HG02571 (cell line): ENCODE results near the gene GIPC2.
"Not testable (repeated sequence)": the region's sequence is repeated elsewhere in the genome, so short reads cannot be mapped to it uniquely, and the experiment has no call there.

Source experiments
- ATAC-seq: cut with Tn5 transposase; IDR thresholded peaks from one replicate; pipeline ENCODE4 v1.9.1; 2021; ENCODE audit warnings: mild to moderate bottlenecking, moderate library complexity; ENCODE audit not compliant: unreplicated experiment

The GIPC2 gene, protein sequence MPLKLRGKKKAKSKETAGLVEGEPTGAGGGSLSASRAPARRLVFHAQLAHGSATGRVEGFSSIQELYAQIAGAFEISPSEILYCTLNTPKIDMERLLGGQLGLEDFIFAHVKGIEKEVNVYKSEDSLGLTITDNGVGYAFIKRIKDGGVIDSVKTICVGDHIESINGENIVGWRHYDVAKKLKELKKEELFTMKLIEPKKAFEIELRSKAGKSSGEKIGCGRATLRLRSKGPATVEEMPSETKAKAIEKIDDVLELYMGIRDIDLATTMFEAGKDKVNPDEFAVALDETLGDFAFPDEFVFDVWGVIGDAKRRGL

DNA sequence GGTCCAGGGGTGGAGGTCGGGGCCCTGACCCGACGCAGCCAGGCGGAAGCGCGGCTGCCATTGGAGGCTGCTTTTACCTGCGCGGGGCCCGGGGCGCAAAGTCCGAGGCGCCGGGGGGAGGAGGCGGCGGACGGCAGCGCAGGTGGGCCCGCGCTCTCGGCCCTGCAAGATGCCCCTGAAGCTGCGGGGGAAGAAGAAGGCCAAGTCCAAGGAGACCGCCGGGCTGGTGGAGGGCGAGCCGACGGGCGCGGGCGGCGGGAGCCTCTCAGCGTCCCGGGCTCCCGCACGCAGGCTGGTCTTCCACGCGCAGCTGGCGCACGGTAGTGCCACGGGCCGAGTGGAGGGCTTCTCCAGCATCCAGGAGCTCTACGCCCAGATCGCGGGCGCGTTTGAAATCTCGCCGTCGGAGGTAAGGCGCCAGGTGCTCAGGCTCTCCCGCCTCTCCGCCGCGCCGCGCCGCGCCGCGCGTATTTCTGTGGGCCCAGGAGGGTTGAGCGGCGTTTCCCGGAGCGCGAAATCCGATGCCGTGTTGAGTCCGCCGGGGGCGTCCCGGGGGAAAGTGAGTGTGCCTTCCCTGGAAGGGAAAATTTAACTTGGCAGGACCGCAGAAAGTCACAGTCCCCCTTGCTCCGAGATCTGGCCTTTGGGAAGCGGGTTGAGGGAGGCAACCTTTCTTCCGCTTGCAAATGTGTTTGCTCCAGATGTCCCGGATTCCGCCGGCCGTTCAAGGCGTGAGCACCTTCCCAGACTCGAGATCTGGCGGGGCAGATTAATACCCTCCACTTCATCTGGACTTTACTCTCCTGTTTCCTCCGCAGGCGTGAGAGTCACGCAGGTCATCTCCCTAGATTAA lies at the start of gene GIPC2:
TSS of gene GIPC2 (plus strand) at position 41 of the 853 bp plus-strand sequence. CDS start at position 170, 129 bp downstream.
- no peak for ATAC-seq

DNA sequence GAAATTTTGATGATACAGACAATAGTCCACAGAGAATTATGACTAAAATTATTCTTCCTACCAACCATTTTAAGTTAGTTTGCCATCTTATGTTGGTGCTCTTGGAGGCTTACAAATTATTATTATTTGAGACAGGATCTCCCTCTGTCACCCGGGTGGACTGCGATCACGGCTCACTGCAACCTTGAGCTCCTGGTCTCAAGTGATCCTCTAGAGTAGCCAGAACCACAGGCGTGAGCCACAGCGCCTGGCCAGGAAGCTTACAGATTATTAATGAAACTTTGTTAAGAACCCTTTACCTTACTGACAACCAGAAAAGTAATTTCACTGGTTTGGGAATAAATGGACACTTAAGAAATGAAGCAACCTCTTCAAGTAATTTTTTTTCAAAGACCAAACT lies 49.0 kb upstream of the GIPC2 start:
- no peak for ATAC-seq

DNA sequence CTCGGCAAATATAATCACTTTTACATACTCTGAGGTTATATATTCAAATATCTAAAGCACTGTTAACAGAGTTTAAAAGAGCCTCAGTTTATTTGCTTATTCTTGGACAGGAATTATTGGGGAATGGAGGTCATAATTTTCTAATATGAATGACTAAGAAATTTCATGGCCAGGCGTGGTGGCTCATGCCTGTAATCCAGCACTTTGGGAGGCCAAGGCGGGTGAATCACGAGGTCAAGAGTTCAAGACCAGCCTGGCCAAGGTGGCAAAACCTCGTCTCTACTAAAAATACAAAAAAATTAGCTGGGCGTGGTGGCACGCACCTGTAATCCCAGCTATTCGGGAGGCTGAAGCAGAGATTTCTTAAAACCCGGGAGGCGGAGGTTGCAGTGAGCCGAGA lies 45.2 kb upstream of the GIPC2 start:
- not testable (repeated sequence) for ATAC-seq

DNA sequence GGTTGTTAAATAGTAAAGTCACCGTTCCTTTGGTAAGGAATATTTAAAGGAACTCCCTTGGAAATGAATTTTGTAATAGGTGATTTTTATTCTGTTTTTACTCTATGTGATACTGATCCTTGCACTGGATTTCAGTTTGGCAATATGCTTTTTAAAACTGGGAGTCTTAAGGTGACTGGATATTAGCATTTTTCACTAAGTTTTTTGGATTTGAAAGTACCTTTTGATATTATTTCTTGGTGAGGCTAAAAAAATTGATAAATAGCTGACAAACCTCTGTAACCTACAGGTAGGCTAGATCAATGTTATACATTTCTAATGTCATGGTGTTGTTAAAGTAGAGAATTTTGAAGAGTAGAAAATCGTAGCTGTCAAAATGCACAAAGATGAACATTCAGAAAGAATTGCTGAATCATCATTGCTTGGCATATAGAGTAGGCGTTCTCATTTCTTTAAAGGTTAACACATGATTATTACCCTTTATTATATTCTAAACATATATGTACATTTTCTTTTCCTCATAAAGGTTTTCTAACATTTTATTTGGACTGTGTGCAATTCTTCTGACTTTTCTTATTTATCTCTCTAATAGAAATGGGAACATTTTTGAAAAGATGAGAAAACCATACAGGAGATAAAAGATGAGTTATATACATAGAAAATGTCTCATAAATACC lies 42.6 kb upstream of the GIPC2 start:
- no peak for ATAC-seq

DNA sequence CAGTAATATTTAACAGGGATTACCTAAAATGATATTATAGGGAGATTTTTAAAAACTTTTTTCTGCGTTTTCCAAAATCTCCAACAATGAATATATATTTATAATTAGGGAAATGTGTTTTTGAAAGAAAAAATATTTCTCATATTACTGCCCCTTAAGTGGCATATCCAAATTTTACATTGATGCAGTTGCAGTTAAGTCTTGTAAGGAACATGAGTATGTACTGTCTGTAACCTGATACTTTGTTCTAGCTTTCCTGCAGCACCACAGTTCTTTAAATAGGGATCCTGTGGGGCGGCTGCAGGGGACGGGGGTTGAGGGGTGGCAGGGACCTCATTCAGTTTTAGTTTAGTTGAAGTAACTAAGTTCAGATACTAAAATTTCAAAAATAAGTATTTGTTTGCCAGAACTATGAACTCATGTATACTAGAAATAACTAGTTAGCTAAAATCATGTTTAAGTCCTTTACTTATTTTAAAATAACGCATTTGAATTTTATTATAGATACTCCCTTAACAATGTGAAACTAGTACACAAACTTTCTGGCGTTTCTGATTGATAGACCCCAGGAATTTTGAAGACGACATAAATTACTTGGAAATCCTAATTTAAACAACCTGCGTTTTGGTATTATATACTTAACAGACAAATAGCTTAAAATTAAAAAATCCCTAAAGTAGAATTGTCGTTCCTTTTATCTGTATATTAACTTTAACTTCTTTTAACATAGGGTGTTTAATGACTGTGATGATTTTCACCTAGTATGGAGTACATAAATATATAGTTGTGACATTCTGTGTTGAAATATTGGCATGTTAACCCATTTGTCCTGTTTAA lies 41.7 kb upstream of the GIPC2 start:
- ATAC-seq: peak; percentile 45

DNA sequence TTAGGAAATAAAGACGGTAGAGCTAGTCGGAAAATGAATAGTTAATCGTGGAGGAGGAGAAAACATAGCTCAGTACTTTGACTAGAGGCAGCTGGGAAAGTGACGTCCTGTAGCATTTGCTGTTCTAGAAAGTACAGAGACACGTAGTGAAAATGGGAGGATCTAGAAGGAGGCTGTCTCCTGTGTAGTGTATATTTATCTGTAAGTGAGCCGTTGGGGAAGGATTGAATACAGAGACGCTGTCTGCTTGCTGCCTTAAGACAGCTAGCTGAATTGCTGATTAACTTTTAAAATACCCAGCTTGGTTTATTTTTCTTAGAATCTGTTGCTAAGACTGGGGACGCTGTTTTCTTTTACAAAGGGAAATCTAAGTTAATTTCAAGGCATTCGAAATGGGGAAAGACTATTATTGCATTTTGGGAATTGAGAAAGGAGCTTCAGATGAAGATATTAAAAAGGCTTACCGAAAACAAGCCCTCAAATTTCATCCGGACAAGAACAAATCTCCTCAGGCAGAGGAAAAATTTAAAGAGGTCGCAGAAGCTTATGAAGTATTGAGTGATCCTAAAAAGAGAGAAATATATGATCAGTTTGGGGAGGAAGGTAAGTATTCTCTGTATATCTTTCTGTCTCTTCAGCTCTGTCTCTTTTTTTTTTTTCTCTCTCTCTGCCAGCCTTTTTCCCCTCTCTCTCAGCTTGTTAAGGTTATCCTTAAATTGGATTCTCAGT lies 40.9 kb upstream of the GIPC2 start, which contains the start of gene DNAJB4:
TSS of gene DNAJB4 (plus strand) at position 221 of the 729 bp plus-strand sequence. CDS start at position 393, 172 bp downstream.
- ATAC-seq: peak; percentile 99

DNA sequence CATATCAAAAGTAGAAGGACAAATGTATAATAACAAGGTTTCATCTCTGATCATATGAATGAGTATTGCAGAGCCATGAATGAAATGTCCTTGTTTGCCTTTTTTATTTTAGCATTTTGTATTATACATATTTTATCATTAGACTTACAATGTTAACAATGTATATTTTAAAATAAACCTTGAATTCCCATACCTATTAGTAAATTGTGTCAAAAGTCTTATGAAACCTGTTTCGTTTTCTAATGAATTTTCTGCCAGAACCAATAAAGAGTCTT lies 40.4 kb upstream of the GIPC2 start:
- no peak for ATAC-seq

DNA sequence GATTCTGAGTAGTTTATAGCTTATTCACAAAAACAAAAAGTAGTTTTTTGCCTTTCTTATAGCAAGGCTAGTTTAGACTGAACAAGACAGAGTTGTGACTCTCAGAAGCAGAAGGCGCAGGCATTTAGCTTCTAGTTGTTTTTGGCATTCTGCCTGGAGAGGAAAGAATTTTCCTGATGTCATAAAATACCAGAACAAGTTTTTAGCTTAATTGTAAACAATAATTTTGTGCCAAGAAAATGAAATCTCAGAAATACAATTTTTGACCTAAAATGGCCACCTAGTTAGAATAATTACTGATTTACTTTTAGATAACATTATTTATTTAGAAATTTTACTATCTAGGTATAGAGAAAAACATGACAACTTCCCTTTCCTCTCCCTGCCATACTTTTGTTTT lies 40.0 kb upstream of the GIPC2 start:
- no peak for ATAC-seq

DNA sequence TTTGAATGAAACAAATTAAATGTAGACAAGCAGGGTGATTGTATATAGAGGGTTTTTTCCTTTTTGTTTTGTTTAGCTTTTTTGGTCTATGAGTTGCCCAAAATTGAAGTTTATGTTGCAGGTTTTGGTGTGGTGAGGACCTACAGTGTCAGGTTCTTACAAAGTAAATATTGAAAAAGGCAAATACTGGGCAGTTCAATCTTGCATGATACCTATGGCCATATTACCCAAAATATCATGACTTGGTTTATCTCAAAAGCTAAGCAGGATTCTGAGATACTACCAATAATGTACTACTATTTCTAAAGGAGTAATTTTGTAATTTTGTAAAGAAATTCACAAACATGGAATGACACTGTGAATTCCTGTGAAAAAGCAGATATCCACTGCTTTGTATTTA lies 39.2 kb upstream of the GIPC2 start:
- ATAC-seq: no peak

DNA sequence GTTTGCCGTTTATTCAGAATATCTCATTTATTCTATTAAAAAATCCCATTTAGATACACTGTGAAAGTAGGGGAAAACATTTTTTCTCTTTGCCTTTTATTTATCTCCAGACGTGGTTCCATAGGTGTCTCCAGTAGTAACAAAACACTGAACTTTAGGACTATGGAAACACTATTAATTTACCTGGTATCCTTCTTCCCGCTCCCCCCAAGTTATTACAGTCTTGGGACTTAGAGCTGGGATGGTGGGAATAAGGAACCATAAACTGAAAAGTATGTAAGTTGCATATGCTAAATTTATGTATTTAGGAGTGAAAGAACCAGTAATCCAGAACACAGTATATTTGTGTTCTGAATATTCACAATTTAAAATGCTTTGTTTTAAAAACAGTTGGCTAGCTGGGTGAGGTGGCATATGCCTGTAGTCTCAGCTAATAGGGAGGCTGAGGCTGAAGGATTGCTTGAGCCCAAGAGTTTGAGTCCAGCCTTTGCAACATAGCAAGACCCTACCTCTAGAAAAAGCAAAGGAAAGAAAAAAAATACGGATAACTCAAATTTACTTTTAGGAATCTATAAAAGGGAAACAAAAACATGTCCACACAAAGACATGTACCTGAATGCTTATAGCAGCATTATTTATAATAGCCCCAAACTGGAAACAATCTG lies 38.0 kb upstream of the GIPC2 start:
- ATAC-seq: no peak

GRCh38 chr1:78009276-78009675 lies 36.5 kb upstream of the GIPC2 start:
- no peak for ATAC-seq

DNA sequence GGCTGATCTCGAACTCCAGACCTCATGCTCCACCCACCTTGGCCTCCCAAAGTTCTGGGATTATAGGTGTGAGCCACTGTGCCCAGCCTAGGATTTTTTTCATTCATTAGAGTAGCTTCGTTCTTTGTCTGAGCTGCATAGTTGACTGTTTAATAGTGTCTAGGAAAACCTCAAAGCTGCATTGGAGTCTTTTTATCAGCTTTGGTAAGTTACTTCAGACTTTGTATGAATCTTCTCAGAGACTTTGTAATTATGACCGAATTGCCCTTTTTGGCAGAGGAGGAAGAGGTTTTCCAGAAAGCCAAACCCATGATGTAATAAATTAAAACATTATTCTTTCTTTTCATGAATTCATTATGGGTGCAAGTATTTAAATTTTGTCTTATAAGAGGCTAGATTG lies 35.9 kb upstream of the GIPC2 start:
- ATAC-seq: no peak

GRCh38 chr1:78011050-78011449 lies 34.7 kb upstream of the GIPC2 start:
- no peak for ATAC-seq

DNA sequence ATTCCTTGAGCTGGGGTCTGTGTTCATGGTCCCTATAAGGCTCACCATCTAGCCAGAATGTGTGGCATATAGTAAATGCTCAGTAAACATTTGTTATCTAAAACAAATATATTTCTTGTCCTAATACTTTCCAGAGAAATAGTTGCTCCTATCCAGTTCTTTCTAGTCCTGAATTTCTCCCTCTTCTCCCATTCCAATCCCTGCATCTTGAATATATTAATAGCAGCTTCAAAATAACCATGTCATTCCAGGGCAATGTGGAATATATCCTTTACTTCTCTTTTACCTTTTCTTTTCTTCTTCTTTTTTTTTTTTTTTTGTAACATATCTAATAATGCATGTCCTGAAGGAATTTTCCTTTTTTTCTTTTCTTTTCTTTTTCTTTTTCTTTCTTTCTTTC lies 30.6 kb upstream of the GIPC2 start:
- ATAC-seq: no peak

DNA sequence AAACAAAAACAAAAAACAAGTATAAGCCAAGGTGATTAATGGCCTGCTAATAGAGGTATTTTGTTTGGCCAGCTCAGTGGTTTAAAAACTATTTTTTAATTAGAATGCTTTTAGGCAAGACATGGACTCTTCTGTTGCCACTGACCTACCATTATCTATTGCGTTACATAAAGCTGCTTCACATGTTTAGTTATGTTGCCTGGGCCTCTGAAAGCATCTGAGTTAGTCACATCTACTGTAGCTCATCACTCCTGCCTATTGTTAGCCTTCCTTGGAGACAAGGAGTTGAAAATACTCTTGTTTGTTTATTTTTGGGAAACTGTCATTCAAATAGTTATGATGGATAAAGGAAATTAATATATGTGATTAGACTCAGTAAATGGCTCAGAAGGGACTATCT lies 26.7 kb upstream of the GIPC2 start:
- ATAC-seq: no peak

GRCh38 chr1:78021134-78021533 lies 24.6 kb upstream of the GIPC2 start:
- not testable (repeated sequence) for ATAC-seq

- no peak for ATAC-seq
These were observed 16.0 kb upstream of the GIPC2 start for GRCh38 chr1:78029793-78030192.

GRCh38 chr1:78032996-78033796 lies 12.6 kb upstream of the GIPC2 start:
- no peak for ATAC-seq

- no peak for ATAC-seq
These were observed 12.0 kb upstream of the GIPC2 start for GRCh38 chr1:78033797-78034172.
